HG03354 (cell line): ENCODE measurements around the gene PRIMA1.

Experiments
- ATAC-seq: cut with Tn5 transposase; IDR thresholded peaks from one replicate; pipeline ENCODE4 v1.9.1; 2021; ENCODE audit warnings: mild to moderate bottlenecking; ENCODE audit not compliant: unreplicated experiment, poor library complexity, severe bottlenecking

The PRIMA1 gene

GRCh38 chr14:93735206-93735605, 53.1 kb downstream of the PRIMA1 start:
- ATAC-seq: no peak

DNA sequence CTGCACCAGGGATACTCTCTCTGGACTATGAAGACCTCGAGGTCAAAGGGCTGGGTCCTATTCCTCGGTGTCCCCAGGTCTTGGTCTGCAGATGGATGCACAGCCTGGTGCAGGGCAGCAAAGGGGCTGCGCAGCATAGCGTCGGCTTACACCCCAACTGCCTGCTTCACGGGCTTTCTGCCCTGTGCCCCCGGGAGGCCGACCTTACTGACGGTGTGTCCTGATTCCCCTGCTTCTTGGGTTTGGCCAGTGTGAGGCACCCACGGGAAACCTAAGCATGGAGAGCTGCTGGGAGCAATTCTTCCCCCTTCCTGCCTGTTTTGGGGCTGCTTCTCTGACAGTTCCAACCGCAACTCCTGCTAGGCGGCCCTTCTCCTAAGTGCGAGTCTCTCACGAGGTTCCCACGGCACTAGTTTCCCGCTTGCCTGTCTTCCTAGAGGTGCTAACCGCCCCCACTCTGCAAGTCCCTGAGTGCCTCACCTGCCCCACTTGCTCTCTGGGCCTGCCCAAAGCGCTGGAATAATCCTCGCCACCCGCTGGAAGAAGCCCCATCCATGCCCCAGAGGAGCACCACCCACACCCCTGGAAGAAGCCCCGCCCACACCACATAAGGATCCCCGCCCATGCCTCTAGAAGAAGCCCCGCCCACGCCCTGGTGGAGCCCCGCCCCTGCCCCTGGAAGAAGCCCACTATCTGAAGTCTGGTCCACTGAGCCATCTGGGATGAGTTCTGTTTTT, 54.0 kb downstream of the PRIMA1 start:
- no peak for ATAC-seq

- ATAC-seq: no peak
These were observed 54.7 kb downstream of the PRIMA1 start for GRCh38 chr14:93733631-93734030.

GRCh38 chr14:93733231-93733630, 55.1 kb downstream of the PRIMA1 start:
- ATAC-seq: no peak

DNA sequence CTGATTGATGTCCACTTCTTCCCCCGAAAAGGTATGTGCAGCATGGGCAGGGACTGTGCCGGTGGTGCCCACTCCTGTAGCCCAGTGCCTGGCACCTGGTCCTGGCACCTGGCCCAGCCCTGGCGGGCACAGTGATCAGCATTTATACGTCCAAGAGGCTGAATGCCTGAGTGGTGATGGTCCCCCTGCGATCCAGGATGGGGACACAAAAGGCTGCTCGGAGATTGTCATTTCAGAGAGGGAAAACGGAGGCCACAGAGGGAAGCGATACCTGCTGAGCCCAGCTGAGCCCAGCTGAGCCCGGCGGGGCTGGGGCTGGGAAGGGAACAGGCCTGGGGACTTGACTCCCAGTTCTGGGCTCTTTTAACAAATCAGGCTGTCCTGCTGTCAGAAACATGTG, 55.8 kb downstream of the PRIMA1 start:
- ATAC-seq: no peak

- no peak for ATAC-seq
These were observed 56.5 kb downstream of the PRIMA1 start for GRCh38 chr14:93731753-93732152.

GRCh38 chr14:93729993-93730392, 58.3 kb downstream of the PRIMA1 start:
- no peak for ATAC-seq

DNA sequence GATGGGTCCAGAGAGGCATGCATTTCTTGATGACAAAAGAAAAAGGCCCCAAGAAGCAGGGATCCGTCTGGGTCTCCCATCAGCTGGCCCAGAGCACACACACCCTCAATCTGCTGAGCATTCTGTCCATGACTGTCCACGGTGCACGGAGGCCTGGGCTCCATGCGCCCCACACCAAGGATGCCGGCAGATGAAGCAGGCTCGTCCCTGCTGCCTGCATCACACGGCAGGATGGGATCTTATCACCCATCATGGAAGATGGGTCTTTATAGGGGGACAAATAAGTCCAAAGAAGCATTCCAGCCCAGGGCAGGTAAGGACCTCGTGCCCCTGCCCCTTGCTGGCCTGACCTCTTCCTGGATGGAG, 59.7 kb downstream of the PRIMA1 start:
- no peak for ATAC-seq

GRCh38 chr14:93727917-93728650, 60.2 kb downstream of the PRIMA1 start:
- no peak for ATAC-seq

DNA sequence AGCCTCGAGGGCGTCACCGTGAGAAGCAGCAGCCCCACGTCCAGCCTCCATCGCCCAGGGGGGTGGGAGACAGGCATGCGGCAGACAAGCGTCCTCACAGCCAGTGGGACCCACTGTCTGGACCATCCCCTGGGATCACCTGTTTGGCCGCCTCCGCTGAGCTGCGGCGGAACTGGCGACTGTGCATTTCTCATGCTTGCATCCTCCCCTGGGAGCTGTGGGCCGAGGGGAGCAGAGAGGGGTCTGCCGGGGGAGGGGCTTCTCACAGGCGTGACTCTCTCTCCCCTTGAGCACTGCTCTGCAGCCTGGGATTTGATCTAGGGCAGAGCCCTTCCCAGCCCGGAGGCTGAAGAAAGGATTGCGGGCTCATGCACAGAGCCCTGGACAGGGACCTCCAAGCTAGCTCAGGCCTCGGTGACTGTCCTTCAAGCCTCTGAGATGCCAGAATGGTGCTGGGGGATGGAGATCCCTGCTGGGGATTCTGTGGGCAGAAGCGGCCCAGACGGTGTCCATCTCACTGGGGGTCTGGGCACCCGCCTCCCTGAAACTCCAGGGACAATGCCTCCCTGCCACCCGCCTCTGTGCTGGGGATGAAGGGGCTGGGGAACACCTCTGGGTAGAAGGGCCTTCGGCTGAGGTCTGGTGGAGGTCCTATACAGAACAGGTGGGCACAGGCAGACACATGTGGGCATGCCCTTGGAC, 61.1 kb downstream of the PRIMA1 start:
- ATAC-seq: no peak

GRCh38 chr14:93725993-93726392, 62.3 kb downstream of the PRIMA1 start:
- ATAC-seq: no peak

- no peak for ATAC-seq
These were observed 63.2 kb downstream of the PRIMA1 start for GRCh38 chr14:93725002-93725582.

- no peak for ATAC-seq
These were observed 65.3 kb downstream of the PRIMA1 start for GRCh38 chr14:93723001-93723400.

DNA sequence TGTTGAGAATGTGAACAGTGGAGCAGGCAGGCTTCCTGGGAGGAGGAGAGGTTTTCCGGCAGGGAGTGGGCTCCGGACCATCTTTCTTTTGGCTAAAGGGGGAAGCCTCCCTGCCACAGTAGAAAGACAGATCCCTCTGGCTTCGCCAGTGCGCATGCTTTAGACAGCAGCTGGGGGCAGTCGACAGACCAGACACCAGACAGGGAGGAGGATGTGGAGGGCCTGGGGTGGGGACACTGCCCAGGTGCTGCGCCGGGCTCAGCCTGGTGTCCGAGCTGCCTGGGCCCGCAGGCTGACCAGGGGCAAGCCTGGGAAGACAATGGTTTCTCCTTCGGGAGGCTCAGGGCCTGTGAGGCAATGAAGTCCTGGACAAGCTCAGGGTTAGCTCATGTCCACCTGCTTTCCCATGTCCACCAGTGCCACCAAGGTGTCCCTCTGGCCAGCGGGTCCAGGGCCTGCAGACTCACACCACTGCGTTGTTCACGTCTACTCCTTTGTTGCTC, 67.3 kb downstream of the PRIMA1 start:
- ATAC-seq: no peak

DNA sequence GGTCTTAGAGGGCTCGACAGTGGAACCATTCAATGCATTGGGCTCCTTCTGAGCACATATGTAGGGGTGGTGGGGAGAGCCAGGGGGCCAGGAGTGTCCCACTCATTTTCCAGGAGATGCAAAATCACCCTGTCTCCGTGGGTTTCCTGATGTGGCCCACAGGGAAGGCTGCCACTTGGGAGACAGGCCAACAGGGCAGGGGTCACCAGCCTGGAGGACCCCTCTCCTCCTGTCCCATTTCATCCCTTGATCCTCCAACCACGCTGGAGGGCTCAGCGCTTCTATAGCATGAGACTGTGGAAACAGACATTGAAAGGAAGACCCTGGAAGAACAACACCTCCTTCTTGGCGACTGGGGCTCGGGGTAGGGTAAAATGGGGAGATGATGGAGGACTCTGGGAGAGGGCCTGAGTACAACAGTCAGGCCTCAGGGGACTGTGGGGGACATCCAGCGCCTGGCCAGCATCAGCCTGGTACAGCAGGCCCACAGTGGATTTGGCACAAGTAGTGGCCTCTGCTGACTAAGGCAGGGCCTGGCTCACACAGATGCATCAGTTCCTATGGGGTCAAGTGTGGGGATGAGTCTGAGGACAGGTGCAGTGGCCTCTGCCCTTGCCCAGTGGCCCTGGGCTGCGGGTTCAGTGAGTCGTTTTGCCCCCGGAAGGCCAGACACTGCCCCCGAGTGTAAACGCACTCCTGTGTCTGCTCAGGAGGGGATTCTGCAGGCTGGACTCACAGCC, 68.0 kb downstream of the PRIMA1 start:
- no peak for ATAC-seq

DNA sequence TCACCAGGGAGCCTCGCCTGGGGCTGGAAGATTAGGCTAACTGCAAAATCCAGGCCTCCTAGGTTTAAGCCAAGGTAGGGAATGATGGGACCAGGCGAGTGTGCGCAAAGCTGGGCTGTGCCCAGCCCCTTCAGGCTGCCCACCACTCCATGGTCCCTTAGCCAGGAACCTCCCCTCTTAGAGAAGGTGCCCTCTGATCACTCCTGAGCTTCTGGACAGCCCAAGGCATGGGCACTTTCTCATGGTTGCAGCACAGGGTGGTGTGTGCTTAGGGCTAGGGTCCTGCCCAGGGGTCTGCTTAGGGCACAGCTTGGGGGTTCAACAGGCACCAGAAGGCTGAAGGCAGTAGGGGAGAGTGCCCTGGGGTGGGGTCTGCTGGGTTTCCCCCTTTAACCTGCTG, 69.0 kb downstream of the PRIMA1 start:
- ATAC-seq: no peak

DNA sequence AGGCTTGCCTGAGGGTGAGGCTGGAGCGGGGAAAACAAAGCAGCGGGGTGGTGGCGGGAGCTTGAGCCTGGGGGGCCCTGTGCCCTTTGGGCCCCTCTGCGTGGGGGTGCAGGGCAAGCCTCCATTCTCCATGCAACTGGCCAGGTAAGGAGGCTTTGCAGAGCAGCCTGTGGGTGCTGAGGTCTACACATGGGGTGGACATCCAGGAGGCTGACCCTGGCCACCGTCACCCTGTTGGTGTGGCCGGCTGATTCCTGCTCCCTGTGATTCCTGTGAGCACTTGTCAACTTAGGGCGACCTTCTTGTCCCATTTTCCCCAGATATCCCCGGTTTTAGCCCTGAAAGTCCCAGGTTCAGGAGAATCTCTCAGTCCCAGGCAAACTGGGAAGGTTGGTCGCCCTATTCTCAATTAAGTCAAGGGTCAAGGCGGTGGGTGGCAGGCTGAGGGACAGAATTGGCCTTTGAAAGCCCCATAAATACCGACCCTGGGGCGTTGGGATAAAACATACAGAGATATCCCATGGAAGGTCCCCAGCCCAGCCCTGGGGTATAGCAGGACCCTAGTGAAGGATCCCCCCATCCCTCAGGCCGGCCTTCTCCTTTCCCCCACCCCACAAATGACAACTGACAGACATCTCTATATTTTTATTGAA, 70.5 kb downstream of the PRIMA1 start:
- ATAC-seq: no peak

GRCh38 chr14:93716746-93717667, 71.3 kb downstream of the PRIMA1 start:
- ATAC-seq: no peak
